ENCODE measurements around the gene TCFL5.

DNA sequence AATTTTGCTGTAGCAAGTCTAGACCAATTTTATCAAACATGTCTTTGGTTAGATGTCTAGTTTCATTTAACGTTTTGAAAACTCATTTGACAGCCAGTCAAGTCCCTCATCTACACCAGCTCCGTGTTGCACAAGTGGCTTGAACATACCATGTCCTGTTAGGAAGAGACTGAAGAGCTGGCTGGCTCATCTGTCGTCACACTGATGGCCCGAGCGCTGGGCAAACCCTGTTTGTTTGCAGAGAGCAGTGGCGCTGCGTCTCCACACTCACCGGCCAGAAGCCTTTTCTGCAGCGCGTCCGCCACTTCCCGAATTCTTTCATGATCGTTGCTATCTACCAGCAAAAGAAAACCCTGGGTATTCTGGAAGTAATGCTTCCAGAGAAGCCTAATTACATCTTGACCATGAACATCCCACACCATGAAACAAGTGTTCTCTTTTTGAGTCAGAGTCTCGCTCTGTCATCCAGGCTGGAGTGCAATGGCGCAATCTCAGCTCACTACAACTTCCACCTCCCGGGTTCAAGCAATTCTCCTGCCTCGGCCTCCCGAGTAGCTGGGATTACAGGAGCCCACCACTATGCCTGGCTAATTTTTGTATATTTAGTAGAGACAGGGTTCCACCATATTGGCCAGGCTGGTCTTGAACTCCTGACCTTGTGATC, 10.7 kb upstream of the TCFL5 start:
- TF ChIP-seq, protein P1, sequence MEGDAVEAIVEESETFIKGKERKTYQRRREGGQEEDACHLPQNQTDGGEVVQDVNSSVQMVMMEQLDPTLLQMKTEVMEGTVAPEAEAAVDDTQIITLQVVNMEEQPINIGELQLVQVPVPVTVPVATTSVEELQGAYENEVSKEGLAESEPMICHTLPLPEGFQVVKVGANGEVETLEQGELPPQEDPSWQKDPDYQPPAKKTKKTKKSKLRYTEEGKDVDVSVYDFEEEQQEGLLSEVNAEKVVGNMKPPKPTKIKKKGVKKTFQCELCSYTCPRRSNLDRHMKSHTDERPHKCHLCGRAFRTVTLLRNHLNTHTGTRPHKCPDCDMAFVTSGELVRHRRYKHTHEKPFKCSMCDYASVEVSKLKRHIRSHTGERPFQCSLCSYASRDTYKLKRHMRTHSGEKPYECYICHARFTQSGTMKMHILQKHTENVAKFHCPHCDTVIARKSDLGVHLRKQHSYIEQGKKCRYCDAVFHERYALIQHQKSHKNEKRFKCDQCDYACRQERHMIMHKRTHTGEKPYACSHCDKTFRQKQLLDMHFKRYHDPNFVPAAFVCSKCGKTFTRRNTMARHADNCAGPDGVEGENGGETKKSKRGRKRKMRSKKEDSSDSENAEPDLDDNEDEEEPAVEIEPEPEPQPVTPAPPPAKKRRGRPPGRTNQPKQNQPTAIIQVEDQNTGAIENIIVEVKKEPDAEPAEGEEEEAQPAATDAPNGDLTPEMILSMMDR (IDR thresholded peaks at IDR 0.05), result no peak
- TF ChIP-seq POLR2A (IDR thresholded peaks at IDR 0.05) (no peak), EP300 (IDR thresholded peaks at IDR 0.05) (no peak), POLR2AphosphoS5 (IDR thresholded peaks at IDR 0.05) (no peak)
